22Rv1 (cell line): ENCODE data around the gene ACOT2.

Experiments
- H3K27ac ChIP-seq: fragments of 450-650 bp; 2 replicates; pipeline ENCODE4 v1.5.1; 2017
- CTCF ChIP-seq: fragments of 450-650 bp; IDR thresholded peaks from 2 replicates; pipeline ENCODE4 v1.5.1; 2017; ENCODE audit warnings: mild to moderate bottlenecking
- ZFX ChIP-seq: fragments of 450-650 bp; IDR thresholded peaks from 2 replicates; pipeline ENCODE4 v1.6.1; 2017; ENCODE audit warnings: antibody characterized with exemption, borderline replicate concordance

The ACOT2 gene

GRCh38 chr14:73602994-73603393 lies 34.0 kb downstream of the ACOT2 start:
- no peak for TF ChIP-seq ZFX
- H3K27ac ChIP-seq = no peak overlapping the region

GRCh38 chr14:73606271-73606670 lies 37.3 kb downstream of the ACOT2 start:
- no peak for TF ChIP-seq ZFX
- no peak for TF ChIP-seq CTCF
- no peak overlapping the region for H3K27ac ChIP-seq

GRCh38 chr14:73607241-73607640 lies 38.2 kb downstream of the ACOT2 start:
- H3K27ac ChIP-seq = no peak overlapping the region
- TF ChIP-seq CTCF = no peak
- TF ChIP-seq ZFX = no peak

GRCh38 chr14:73610687-73611086 lies 41.7 kb downstream of the ACOT2 start:
- H3K27ac ChIP-seq = no peak overlapping the region
- TF ChIP-seq CTCF = no peak
- no peak for TF ChIP-seq ZFX

GRCh38 chr14:73612339-73613045 lies 43.5 kb downstream of the ACOT2 start, which contains the start of gene ACOT6:
Gene ACOT6, plus strand, starts transcription at chr14:73612517. Its CDS starts 55 bp downstream, at chr14:73612572.
- H3K27ac ChIP-seq = peak within 1 kb of the TSS; percentile 62
- no peak for TF ChIP-seq CTCF
- no peak for TF ChIP-seq ZFX

GRCh38 chr14:73613046-73613383 lies 44.0 kb downstream of the ACOT2 start:
- peak overlapping the region; percentile 62 for H3K27ac ChIP-seq
- TF ChIP-seq CTCF (no peak), ZFX (no peak)

- no peak overlapping the region for H3K27ac ChIP-seq
- TF ChIP-seq ZFX (no peak), CTCF (no peak)
Measured at GRCh38 chr14:73613419-73613963, 44.5 kb downstream of the ACOT2 start.
